Tongue (tissue), 2 donors: ENCODE data around the gene SCN10A. TPM values are rescaled to one million over a fixed set of nuclear protein-coding genes. Genes with fewer than 3 reads are reported as not detected.

Experiments
- DNase-seq: peaks from one replicate; pipeline ENCODE4 v3.0.0-alpha.2; 2015
- total RNA-seq: library from RNA; depleted of rRNA; stranded (reverse); fragments of >200 nt; gene quantifications from one replicate; pipeline ENCODE4 v1.2.3, GENCODE V29; 2014

The SCN10A gene
- not detected for total RNA-seq

DNA sequence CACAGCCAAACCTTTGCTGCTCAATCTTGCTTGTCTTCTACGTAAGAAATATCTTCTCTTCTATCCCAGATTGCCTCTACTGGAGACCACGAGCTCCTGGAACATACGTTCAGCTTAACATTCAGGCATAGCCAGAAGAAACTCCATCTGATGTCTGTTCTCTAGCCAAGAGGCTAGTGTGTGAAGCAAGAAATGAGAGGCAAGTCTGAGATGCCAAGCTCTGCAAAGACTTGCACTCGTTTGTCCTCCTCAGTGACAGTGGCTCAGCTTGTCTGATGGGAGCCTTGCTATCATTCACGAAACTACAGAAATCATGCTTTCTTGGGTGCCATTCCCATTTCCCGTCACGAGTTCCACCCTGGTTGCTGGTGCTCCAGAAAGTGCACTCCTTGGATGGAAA is at the start of gene SCN10A:
TSS of gene SCN10A (minus strand) at position 192 of the 400 bp plus-strand sequence. CDS start 22,207 bp downstream, outside the sequence.
- DNase-seq, result no peak

GRCh38 chr3:38853011-38853410 is 37.0 kb upstream of the SCN10A start:
- DNase-seq, result no peak

DNA sequence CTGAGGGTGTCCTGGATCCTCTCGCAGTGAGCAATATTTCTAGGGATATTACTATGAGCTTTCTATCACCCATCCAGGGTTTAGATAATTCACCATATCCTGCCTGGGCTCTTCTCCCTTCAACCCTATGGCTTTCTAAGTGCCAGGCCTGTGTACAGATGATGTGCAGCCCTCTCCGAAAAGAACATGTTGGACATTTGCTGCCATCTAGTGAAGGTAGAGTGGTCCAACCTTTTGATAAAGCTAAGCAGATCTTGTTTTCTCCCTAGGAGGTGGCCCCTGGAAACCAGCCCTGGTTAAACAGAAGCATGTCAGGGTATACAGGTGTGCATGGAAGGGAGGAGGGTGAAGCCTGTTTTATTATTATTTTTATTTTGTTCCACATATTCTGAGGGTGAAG is 27.9 kb upstream of the SCN10A start:
- peak; percentile 35 for DNase-seq

GRCh38 chr3:38842266-38842965 is 26.4 kb upstream of the SCN10A start:
- DNase-seq, result no peak

GRCh38 chr3:38840987-38841386 is 25.0 kb upstream of the SCN10A start:
- DNase-seq, result no peak

DNA sequence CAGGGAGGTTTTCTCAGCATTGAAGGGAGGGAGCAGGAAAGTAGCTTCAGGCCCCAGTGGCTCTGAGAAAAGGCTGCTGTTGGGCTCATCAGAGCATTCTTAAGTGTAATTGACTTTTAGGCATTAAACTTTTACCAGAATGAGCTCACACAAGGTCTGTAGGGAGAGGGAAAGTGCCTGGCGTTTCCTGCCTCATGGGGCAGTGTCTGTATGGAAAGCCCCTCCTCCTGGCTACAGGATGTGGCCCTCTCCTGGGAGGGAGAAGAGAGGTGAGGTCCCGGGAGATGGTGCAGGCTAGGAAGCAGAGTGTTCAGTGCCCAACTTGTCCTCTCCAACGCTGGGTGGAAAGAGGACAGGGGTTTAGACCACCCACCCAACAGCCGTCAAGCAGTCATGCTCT is 21.3 kb upstream of the SCN10A start:
- DNase-seq, result no peak

DNA sequence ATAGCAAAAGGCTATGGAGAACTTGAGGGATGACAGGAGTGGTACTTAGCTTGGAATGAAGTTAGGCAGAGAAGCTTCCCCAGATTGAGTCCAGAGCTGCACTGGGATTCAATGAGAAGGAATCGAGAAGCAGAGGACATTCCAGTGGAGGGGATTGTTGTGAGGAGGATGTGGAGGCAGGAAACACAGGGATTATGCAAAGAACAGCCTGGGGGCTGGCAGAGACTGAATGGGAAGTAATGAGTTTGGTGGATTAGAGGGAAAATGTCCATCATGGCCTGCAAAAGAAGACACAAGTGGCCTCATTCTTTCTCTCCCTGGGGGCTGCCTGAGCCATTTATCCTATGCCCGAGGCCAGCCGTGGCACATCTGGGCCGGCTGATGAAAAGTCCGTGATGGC is 20.5 kb upstream of the SCN10A start:
- no peak for DNase-seq

GRCh38 chr3:38835939-38836338 is 19.9 kb upstream of the SCN10A start:
- no peak for DNase-seq

DNA sequence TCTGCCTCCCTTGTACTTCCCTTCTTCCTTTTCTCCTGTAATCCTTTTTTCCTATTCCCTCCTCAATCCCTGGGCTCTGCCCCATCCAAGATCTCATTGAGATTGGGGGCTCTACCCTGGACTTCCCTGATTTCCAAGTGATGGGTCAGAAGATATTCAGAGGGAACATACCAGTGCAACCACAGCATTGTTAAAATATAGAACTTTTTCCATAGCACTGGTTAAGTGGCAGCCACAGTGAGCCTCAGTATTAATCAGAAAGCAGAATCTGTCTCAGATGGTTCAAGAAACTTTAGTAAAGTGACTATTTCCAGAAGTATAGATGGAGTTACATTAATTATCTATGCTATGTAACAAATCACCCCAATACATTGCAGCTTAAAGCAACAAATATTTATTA is 18.7 kb upstream of the SCN10A start:
- no peak for DNase-seq

DNA sequence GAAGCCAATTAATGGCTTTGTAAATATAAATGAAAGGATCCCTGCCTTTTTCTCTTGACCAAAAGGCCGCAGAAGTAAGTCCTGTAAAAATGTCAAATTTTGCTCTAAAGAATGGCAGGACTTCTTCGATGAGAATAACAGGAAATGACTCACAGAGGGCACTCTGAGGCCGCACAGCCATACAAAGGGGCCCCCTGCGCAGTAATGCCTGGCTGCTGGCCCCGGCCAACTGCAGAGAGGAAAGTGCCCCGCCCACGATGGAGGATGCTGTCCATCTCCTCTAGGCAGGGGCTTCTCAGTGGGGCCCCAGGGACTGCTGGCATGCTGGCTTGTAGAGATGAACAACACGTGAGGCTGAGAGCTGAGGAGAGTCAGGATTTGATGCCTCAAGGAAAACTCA is 18.1 kb upstream of the SCN10A start:
- peak; percentile 46 for DNase-seq

- DNase-seq, result no peak
Measured at GRCh38 chr3:38829404-38829803, 13.4 kb upstream of the SCN10A start.

DNA sequence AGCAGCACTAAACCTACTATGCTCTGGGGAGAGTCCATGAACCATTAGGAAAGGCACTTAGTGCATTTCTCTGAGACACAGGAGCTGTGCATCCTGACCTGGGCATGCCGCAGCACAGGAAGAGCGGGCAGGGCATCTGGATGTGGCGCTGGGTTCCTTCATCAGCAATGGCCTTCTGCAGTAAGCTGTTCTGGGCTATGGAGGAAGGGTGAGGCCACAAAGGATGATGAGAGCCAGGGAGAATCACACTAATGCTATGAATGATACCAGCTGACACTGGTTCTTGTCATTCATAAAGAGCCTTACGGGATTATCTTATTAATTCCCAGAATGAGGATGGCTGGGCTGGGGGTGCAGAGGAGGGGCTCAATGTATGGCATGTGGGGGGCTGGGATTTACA is 12.7 kb upstream of the SCN10A start:
- DNase-seq, result no peak

GRCh38 chr3:38827791-38828190 is 11.8 kb upstream of the SCN10A start:
- no peak for DNase-seq

DNA sequence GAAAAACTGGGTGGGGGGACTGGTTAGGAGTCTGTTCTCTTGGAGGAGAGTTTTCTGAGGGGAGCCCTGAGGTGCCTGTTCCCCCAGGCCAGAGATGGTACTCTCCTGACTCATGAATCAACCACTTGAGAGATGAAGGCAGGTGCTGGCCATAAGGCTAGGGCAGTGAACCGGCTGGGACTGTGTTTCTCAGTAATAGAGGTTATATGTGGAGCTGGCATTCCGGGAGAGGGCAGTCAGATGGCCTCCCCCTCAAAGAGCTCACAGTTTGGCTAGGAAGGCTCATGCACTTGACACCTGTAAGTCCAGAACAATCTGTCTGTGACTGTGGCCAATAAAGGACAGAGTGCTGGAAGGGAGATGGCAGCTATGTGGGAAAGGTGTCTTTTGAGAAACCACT is 10.0 kb upstream of the SCN10A start:
- DNase-seq, result no peak

DNA sequence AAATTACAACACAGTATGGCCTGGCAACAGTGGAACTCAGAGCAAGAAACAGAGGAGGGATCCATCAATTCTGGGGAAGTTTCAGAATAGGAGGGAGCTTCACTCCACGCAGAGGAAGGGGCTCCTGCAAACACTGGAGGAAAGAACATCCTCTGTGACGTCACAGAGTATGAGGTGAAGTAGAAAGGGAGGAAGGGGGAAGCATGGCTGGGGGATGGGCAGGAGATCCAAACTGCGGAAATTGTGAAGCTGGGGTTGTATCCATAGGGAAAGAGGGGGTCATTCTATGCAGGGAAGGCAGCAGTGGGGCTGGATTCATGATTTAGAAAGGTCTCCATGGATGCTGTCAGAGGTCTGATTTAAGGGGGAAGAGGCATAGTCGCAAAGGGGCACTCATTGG is 8.3 kb upstream of the SCN10A start:
- no peak for DNase-seq

DNA sequence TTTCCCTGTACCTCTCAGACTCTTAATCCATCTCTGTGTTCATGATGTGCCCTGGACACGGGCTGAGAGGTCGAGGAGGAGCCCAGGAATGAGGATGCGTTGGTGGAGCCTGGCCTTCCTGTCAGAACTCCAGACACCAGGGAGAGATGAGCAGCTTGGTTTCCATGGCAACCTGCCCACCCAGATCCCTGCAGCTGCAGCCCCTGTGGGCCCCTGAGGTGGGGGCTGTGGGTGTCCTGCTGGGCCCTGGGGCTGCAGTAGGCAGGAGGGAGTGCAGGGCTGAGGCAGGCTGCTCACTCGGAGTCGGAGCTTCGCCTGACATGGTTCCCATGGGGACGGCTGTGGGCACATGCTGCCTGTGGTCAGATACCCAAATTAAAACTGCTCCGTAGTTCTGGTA is 7.7 kb upstream of the SCN10A start:
- DNase-seq, result no peak

DNA sequence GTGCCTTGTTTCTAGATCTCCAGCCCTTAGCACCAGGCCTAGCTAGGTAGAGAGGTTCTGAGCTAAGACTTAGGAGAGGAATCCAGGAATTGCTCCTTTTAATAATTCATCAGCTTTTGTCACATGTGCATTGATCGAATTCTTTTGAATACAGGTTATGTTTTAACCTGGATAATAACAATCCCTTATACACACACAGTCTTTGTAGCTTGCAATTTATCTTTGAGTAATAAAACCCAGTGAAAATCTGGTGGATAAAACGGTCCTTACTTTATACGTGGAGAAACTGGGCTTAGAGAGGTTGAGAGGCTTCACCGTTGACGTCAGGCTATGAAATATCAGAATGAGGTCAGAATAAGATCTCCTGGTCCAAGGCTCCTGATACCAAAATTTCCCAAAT is 7.2 kb upstream of the SCN10A start:
- no peak for DNase-seq

DNA sequence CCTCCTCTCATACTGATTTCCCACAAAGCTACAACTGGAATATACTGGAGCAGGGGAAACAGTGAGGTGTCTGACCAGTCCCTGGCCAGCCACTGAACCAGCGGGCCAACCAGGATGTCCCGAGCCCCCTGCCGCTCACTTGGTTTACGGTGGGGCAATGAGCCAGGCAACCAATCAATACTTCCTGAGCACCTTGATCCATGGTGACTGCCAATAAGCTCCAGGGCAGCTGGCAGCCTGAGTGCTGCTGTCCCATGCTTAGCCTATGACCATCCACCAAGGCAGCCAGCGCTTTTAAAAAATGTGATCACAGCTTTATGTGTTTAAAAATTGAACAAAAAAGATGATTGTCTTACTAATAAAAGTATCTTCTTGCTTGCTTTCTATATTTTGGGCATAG is 4.2 kb downstream of the SCN10A start:
- no peak for DNase-seq

- peak; percentile 89 for DNase-seq
Measured at GRCh38 chr3:38805765-38806386, 10.1 kb downstream of the SCN10A start.

GRCh38 chr3:38805004-38805403 is 11.0 kb downstream of the SCN10A start:
- DNase-seq, result no peak

DNA sequence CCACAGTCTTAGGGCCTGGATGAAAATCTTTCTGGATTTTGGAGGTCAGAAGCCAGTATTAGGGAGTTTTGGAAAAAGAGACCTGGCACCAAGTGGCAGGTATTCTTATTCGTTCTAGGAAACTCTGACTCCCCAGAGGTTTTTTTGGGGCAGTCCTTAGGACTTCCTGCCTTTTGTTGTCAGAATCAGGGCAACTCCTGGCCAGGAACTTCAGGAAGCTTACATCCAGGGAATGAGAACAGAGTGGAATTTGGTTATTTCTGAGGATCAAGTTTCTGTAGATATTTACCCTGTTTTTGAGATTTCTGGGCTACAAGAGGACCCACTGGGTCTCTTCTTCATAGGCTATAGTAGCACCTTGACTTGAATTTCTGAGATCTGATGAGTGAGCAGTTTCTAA is 15.5 kb downstream of the SCN10A start:
- no peak for DNase-seq

DNA sequence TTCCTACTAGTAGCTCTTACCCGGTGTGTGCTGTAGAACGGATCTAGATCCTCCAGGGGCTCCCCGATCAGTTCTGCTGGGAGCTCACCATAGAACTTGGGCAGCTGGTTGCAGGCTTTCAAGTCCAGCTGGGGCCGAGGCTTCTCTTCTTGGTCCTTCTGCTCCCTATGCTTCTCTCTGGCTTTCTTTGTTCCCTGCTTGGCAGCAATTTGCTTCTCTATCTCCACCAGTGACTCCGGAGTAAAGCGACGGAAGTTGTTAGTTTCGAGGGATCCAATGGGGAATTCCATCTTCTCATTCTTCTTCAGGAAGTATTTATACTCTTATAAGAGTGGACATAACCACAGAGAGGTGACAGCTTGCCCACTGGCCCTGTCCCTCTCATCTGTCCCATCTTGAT is 22.3 kb downstream of the SCN10A start:
- DNase-seq, result no peak

- DNase-seq, result no peak
Measured at GRCh38 chr3:38792983-38793382, 23.0 kb downstream of the SCN10A start.

GRCh38 chr3:38782148-38782547 is 33.9 kb downstream of the SCN10A start:
- DNase-seq, result no peak
